GM18508 (cell line): ENCODE results near the gene PPIF.

Experiments
- ATAC-seq: cut with Tn5 transposase; IDR thresholded peaks from one replicate; pipeline ENCODE4 v1.9.1; 2021; ENCODE audit warnings: moderate number of reproducible peaks; ENCODE audit not compliant: insufficient read depth, unreplicated experiment

PPIF gene

GRCh38 chr10:79346012-79346340, 1.3 kb upstream of the PPIF start:
- no peak for ATAC-seq

GRCh38 chr10:79346388-79347225, 662 bp upstream of the PPIF start:
- no peak for ATAC-seq

GRCh38 chr10:79347894-79348639, 798 bp downstream of the PPIF start:
- peak; percentile 48 for ATAC-seq

- no peak for ATAC-seq
Measured at GRCh38 chr10:79348640-79348988, 1.3 kb downstream of the PPIF start.

DNA sequence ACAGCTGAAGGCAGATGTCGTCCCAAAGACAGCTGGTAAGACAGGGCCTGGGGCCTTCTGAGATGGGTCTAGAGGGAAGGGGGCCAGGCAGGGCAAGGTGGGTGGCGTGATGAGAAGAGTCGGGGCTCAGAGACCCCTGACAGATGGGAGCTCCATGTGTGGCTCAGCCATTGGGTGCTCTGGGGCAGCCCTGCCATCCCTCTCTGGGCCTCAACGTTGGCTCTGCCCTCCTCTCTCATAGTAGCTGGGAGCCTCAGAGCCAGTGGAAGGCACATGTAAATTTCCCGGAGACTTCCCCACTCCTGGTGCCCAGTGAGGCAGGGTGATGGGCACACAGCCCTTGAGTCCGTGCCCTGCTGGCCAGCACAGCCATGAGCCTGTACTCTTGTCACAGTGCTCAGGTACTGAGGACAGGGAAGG, 1.8 kb downstream of the PPIF start:
- no peak for ATAC-seq

GRCh38 chr10:79349766-79350406, 2.6 kb downstream of the PPIF start:
- no peak for ATAC-seq

GRCh38 chr10:79350407-79351154, 3.3 kb downstream of the PPIF start:
- ATAC-seq, result no peak

GRCh38 chr10:79351332-79351731, 4.1 kb downstream of the PPIF start:
- no peak for ATAC-seq

DNA sequence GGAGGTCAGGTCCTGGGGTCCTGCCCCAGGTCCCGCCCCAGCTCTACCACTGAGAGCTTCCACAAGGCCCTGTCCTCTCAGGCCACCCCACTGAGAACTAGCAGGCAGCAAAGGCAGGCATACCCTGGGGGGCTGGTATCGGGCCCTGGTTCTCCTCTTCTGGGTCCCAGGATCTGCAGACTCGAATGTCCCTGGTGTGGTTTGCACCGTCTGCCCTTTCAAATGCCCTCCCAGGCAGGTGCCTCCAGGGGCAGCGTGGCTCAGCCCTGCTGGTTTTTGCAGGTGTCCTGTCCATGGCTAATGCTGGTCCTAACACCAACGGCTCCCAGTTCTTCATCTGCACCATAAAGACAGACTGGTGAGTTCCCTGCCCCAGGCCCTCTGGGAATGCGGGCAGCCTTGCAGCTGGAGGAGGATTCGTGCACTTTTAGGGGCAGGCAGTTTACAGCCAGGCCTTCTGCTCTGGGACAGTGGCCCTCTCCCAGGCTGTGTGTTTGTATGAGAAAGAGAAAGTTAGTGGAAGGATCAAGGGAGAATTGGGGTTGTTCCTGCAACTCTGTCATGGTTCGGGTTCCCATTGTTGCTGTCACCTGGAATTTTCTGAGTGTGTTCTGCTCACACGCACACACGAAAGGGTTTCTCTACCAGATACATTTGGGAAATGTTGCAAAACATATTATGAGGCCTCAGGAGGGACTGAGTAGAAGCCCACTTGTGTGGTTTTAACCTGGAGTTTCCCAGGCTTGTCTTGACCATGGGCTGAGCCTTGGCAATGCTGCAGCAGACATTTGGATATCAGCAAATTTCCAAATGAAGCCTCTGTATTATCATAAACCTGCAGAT, 5.0 kb downstream of the PPIF start:
- no peak for ATAC-seq

GRCh38 chr10:79353000-79353406, 5.7 kb downstream of the PPIF start:
- no peak for ATAC-seq

DNA sequence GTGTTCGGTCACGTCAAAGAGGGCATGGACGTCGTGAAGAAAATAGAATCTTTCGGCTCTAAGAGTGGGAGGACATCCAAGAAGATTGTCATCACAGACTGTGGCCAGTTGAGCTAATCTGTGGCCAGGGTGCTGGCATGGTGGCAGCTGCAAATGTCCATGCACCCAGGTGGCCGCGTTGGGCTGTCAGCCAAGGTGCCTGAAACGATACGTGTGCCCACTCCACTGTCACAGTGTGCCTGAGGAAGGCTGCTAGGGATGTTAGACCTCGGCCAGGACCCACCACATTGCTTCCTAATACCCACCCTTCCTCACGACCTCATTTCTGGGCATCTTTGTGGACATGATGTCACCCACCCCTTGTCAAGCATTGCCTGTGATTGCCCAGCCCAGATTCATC, 6.5 kb downstream of the PPIF start:
- ATAC-seq, result no peak

DNA sequence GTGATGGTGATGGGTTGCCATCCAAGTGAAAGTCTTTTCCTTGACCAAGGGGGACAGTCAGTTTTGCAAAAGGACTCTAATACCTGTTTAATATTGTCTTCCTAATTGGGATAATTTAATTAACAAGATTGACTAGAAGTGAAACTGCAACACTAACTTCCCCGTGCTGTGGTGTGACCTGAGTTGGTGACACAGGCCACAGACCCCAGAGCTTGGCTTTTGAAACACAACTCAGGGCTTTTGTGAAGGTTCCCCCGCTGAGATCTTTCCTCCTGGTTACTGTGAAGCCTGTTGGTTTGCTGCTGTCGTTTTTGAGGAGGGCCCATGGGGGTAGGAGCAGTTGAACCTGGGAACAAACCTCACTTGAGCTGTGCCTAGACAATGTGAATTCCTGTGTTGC, 6.9 kb downstream of the PPIF start:
- ATAC-seq, result no peak

DNA sequence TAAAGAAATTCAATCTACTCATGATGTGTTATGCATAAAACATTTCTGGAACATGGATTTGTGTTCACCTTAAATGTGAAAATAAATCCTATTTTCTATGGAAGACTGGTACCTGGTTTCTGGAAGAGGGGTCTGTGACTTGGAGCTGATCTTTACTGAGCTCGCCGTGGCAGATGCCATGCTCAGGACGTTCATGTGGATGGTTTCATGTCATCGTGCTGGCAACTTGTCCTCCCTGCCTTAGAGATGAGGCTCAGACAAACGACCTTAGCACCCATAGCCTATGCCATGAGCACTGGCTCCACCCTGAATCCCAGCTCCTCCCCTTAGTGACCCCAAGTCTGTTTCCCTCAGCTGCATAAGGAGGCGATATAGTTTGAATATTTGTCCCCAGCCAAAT, 7.3 kb downstream of the PPIF start:
- ATAC-seq, result no peak

GRCh38 chr10:79355420-79356017, 8.2 kb downstream of the PPIF start:
- no peak for ATAC-seq

DNA sequence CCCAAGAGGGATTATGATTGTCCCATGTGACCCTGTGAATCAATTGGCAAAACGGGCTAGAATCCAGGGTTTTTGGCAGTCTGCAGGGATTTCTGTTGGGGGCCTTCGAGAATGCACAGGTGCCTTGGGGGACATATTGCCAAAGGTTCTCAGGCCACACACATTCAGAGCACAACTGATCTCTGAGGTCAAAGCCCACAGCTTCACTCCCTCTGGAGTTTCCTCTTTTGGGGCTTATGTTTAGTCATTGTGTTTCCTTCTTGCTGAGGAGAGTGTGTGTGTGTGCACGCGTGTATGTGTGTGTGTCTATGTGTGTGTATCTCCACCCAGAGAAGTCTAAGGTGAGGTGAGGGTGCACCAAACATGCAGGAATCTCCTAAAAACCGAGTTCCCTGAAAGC, 8.8 kb downstream of the PPIF start:
- no peak for ATAC-seq

DNA sequence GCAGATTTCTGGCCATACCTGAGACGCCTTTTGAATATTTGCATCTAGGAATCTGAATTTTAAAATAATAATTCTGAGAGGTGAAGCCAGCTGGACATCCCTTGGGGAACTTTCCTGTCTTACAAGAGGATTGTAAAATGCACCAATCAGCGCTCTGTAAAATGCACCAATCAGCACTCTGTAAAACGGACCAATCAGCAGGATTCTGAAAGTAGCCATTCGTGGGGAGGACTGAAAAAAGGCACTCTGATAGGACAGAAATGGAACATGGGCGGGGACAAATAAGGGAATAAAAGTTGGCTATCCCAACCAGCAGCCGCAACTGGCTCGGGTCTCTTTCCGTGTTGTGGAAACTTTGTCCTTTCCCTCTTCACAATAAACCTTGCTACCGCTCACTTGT, 9.9 kb downstream of the PPIF start:
- ATAC-seq, result no peak

DNA sequence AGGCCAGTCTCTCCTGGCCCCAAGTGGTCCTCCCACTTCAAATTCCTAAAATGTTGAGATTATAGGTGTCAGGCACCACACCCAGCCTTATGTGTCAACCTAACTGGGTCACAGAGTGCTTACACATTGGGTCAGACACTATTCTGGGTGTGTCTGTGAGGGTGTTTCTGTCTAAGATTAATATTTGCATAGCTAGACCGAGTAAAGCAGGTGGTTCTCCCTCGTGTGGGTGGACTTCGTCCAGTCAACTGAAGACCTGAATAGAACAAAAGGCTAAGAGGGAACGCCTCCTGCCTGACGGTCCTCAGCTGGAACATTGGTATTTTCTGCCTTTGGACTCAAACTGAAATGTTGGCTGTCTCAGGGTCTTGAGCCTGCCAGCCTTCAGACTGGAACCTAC, 11.5 kb downstream of the PPIF start:
- ATAC-seq, result no peak

DNA sequence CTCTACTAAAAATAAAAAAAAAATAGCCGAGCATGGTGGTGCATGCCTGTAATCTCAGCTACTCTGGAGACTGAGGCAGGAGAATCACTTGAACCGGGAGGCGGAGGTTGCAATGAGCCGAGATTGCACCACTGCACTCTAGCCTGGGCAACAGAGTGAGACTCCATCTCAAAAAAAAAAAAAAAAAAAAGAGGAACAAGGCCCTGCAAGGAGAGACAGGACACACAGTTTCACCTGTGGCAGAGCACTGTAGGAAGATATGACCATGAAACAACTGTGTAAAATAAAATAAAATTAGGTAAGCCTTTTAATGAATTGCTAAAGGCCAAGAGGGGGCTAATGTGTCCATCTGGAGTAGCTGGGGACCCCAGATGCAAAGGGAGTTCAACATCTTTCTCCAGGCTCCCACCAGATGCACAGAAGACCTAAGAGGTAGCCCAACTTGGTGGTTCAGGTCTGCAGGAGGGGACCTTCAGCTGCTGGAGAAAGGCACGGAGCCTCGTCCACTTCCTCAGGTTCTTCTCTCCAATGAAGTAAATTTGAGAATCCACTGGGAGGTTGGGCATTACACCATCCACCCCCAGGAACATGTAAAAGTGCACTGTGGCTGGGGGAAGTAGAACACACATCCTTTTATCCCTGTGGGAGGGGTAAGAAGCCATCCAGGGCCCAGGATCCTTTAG, 12.7 kb downstream of the PPIF start:
- no peak for ATAC-seq
